GM18502 (cell line): ENCODE data around the gene PHACTR3.

Experiments
- ATAC-seq: cut with Tn5 transposase; IDR thresholded peaks from one replicate; pipeline ENCODE4 v1.9.1; 2021; ENCODE audit warnings: mild to moderate bottlenecking; ENCODE audit not compliant: unreplicated experiment, poor library complexity

PHACTR3 gene

DNA sequence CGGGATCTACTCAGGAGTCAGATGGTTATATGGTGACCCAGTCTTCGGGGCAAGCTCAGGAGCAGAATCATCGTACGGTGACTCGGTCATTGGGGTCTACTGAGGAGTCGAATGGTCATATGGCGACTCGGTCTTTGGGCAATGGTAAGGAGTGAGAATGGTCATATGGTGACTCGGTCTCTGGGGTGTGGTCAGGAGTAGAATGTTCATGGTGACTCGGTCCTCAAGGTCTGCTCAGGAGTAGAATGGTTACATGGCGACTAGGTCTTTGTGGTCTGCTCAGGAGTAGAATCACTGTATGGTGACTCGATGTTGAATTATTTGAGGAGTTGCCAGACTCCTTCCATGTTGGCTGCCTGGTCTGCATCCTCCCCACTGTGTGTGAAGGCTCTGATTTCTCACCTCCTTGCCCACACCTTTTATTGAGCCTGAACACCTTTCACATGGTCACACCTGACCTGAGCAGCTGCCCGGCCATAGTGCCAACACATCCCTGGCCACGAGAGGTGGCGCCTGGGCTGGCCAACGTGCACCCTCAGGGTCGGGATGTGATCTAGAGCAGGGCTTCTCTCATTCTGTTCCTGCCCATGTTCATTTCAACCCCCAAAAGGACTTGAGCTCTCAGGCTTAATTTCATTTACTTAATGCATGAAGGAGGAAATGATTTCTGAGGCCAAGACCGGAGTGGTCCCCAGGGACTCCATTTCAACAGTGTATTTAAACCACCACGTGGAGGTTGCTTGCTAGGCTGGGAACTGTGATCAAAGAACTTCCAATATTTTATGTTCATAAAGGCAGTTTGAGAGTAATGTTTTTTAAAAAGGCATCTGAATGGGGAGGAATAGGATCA is 119.5 kb downstream of the PHACTR3 start:
- ATAC-seq, result no peak

DNA sequence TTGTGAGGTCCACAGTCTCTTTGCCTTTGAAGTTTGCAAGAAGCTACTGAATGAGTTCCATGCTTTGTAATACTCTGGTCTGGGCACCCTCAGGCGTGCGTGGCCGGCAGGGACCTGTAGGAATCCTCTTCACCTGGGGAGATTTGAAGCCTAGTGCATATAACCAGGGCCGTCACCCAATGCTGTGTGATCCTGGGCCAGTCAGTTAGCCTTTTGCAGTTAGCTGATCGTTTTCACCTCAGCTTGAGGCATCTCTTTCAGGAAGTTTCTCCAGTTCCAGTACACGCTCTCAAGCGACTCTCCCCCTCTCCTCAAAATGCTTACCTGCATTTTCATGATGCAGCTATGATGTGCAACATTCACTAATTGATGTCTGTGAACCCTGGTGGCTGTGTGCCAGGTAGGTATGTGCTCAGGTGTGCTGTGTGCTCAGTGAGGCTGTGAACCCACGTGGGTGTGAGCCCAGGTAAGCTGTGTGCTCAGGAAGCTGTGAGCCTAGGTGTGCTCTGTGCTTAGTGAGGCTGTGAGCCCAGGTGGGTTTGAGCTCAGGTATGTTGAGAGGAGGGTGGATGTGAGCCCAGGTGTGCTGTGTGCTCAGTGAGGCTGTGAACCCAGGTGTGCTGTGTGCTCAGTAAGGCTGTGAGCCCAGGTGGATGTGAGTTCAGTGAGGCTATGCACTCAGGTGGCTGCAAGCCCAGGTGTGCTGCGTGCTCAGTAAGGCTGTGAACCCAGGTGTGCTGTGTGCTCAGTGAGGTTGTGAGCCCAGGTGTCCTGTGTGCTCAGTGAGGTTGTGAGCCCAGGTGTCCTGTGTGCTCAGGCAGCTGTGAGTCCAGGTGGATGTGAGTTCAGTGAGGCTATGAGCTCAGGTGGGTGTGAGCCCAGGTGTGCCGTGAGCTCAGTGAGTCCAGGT is 120.4 kb downstream of the PHACTR3 start:
- ATAC-seq, result no peak

DNA sequence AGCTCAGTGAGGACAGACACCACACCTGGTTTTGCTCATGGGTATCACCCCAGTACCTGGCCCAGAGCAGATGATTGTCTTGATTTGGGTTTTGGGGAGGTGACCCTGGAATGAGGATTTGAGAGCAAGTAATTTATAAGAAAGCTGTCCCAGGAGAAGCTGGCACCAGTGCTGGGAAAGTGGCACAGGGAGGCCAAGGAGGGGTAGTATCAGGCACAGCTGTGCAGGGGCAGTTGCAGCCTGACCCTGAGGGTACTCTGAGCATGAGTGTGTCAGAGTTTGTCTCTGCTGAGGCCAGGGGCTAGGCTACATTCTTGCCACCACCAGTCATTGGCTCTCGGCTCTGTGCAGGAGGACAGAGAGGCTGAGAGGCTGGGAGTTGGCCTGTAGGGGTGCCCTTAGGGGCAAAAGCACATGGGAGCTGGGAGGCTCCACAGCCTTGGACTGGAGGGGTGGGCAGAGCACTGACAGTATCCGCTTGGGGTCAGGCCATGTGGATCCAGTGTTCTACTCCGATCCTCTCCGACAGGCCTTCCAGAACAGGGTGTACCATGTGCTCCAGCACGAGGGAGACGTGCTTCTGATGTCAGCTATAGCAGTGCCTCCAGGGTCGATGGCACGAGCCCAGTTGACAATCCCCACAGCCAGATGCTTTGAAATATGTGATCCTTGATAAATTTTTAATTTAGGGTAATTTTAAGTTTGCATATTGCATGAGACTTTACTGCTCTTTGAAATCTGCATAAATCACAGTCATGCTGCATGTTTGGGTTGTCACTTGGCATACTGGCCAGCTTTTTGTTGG is 121.3 kb downstream of the PHACTR3 start:
- no peak for ATAC-seq

DNA sequence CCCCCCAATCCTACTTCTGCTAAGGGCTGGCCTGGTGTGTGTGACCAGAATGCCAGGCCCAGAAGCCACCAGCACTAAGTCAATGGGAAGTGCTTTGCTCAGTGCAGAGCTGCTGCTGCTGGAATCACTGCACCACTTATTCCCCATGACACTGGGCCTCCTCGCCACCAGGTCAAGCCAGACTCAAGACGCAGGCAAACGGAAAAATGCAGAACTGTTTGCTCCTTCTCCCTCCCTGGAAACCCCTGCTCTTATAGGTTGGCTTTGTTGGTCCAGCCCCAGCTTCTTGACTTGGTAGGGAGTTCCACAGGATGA is 121.9 kb downstream of the PHACTR3 start:
- no peak for ATAC-seq

DNA sequence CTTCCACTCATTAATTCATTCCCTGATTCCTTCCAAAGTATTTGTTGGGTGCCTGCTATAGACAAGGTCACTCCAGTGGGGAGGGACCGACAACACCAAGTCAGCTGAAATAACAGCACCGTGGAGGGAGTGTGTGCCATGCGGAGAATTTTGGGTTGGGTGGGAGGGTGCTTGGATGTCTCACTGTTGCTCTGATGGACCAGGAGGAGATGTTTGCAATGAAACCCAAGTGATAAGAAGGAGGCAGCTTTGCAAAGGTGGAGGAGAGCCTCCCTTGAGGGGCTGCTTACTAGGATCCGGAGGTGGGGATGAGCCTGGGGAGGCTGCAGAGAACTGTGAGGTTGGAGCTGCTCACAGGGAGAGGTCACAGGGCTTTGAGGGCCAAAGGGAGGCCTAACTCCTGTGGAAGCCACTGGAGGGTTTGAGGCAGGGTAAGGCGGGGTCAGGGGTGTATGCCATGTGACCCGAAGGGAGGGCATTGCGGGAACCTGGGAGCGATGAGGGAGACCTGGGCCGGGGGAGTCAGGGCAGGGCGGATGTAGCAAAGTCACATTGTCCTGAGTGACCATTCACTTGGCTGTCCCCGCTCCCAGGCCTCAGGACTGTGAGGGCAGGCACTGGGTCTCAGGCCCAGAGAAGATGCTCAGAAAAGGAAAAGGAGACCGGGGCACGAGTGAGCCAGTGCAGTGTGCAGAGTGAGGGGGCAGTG is 124.5 kb downstream of the PHACTR3 start:
- ATAC-seq, result no peak

DNA sequence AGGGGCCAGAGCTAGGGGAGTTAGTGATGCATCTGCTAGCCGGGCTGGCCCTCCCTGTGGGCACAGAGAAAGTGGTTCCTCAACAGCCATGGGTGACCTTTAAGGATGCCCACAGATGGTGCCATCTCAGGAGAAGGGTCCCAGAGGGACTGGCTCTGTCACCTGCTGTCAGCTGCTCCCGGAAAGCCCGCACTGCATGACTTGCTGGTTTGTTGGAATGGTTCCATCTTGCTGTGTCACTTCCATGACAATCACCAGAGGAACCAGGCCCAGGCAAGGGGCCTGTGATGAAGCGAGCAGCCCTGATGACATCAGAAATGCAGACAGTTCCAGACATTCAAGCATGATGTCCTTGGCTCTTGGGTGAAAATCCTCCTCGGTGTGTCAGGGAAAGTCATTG is 125.2 kb downstream of the PHACTR3 start:
- no peak for ATAC-seq

DNA sequence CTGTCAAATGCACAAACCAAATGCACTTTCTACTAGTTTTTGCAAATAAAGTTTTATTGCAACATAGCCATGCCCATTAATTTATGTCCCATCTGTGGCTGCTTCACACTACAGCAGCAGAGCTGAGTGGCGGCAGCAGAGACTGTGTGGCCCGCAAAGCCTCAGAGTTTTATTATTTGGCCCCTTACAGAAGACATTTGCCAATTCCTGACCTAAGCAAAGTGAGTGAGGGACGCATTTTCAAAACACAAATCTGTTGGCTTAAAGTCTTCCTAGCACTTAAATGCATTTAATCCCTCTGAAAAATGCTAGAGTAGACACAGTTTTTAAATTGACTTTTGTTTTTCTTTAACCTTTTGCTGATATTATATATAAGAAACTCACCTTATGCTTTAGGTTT is 126.4 kb downstream of the PHACTR3 start:
- ATAC-seq, result no peak

DNA sequence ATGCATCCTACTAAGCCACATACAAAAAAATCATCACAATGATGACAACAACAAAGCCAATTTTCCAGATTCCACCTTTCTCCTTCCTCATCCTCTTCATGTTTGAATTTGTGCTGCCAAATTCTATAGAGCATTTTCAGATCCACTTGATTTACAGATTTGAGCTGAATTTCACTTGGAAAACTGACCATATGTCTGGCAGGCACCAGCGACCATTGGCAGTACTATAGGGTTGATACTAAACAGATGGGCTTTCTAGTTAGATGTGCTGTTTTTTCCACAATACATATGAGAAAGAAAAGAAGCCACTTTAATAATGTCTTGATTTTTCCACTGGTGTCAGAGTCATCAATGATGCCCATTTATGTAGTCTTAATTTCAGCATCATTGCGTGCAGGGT is 127.0 kb downstream of the PHACTR3 start:
- ATAC-seq, result no peak

DNA sequence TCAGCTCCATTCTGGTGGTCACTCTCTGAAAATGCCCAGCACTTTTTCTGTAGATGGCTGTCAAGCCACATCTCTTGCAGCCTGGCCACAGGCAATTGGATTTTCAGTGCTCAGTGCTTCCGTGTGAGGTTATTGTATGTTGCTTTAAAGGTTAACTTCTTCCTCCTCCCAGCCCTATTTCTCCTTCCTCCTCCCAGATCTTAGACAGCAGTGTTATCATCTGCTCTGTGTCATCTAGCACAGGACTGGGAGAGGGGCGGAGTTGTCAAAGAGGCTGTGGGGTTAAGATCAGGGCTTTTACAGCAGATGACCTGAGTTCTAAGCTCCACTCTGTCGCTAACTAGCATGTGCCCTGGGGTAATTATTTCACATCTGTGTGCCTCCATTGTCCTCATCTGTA is 129.0 kb downstream of the PHACTR3 start:
- ATAC-seq, result no peak

DNA sequence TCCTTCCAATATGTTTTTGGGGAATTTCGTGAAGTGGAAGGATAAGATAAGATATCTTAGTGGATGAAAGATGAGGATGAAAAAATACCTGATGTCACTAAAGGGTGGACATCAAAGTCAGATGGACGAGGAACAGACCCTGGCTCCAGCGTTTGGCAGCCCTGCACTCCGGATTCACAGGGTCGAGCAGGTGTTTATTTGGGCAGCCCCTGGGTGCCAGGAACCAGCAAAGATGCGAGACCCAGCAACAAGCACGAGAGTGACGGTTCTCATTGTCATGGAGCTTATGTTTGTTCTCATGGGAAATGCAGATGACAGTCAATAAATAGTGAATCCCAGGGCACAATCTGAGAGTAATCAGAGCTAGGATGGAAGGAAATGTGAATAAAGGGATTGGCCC is 131.1 kb downstream of the PHACTR3 start:
- no peak for ATAC-seq

DNA sequence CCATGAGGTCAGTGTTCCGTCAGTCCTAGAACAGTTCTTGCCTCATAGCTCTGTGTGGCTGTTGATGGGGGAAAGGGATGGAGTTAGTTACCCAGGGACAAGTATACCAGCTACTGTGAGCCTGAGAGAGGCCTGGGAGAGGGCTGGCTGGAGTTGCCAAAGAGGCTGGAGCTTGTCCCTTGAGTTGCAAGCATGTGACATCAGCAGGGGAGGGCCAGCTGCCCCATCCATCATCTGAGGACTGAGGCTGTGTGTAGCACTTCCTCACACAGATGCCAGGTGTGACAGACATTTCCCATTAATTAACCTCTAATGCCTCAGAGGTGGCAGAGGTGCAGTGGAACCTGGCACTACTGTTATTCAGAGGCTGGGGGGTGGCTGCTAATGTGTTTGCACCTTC is 131.6 kb downstream of the PHACTR3 start:
- ATAC-seq, result no peak

DNA sequence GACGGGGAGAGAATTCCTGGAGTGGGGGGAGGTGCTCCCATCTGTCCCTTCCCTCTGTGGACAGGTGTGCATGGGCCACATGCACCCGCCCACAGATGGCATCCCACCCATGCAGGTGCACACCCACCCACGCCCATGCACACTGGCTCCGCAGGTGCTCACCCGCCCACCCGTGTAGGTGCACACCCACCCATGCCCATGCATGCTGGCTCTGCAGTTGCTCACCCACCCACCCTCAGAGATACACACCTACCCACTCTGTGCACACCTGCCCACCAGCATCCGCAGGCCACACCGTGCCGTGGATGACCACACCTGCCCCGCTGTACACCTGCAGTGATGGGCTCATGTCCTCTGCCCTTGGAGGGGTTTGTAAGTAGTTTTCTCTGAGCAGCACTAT is 132.0 kb downstream of the PHACTR3 start:
- no peak for ATAC-seq

DNA sequence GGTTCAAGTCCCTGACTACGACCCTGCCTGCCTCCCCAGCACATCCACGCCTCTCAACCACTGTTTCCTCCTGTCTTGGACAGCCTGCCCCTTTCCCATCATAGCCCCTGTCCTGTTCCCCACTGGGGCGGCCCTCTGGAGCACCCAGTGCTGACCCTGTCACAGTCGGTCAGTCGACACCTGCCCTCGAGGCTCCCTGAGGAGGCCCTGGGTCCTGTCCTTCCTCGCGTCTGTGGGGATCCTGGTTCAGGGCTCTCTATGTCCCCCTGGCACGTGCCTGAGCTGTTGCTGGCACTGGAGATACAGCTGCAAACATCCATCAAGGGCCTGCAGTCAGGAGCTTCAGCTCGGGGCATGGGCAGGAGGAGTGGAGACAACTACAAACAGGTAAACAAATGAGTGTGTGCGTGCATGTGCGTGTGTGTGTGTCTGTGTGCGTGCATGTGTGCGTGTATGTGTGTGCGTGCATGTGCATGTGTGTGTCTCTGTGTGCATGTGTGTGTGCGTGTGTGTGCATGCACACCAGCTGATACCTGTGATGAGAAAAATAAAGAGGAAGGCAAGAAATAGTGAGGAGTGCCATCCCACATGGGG is 132.8 kb downstream of the PHACTR3 start:
- no peak for ATAC-seq

DNA sequence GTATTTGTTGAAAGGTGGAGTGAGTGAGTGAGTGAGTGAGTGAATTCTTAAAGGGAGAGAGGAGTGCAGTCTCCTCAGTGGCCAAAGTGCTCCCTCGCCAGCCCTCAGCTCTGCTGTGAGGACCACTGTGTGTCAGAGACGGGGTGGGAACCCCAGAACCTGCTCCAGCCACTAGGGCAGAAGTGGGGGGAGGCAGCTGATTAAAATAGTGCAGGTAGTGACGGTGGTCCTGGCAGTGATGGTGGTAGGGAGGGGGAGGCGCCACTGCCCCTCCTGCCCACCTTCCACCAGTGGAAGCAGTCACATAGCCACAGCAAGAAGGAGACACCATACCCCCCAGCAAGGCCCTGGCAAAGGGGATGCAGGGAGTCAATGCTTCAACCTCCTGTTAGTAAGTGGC is 133.5 kb downstream of the PHACTR3 start:
- no peak for ATAC-seq

DNA sequence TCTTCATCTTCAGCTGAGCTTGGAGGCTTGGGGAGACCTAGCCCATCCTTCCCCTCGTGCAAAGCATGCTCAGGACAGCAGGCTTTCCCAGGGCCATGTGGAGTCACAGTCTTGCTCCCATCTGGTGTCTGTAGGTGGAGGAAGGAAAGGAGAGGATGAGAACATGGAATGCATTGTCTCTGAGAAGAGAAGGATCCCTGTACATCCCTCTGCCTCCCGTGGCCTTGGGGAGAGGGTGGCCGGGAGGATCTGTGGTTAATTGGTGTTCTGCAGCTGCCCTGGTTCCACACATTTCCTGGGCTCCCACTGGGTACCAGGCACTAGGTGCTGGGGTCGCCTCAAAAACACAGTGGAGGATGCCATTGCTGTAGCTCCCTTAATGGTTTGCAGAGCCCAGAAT is 134.5 kb downstream of the PHACTR3 start:
- ATAC-seq, result no peak

DNA sequence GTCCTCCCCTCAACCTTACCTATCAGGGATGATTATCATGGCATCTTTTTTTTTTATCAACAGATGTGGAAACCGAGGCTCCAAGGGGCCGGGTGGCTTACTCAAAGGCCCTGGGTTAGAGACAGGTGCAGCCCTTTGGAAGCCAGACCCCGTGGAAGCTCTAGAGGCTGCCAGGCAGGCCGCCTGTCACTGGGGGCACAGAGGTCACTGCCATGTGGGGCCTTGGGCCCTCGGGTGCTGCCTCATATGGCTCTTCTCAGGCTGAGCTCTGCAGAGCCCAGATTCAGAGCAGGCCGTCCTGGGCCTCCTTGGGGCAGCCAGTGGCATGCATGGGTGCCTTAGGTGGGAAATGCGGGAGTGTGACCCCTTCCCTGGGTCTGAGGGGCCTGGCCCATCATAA is 136.3 kb downstream of the PHACTR3 start:
- ATAC-seq, result no peak

DNA sequence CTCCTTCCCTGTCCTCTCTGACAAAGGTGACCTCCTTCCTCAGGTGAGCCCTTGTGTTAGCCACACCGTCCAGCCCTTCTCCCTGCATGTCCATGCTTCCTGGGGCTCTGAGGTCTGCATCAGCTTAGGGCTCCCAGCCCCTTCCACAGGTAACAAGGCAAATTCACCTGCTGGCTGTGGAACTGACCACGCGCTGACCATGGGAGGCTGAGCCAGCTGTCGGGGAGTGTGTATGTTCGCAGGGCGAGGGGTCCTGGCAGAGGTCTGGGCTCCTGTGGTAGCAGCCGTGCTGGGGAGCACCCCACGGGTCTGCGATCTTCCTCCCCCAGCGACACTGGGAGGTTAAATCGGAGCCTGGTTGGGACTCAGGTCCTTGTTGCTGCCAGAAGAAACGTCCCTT is 136.7 kb downstream of the PHACTR3 start:
- no peak for ATAC-seq

DNA sequence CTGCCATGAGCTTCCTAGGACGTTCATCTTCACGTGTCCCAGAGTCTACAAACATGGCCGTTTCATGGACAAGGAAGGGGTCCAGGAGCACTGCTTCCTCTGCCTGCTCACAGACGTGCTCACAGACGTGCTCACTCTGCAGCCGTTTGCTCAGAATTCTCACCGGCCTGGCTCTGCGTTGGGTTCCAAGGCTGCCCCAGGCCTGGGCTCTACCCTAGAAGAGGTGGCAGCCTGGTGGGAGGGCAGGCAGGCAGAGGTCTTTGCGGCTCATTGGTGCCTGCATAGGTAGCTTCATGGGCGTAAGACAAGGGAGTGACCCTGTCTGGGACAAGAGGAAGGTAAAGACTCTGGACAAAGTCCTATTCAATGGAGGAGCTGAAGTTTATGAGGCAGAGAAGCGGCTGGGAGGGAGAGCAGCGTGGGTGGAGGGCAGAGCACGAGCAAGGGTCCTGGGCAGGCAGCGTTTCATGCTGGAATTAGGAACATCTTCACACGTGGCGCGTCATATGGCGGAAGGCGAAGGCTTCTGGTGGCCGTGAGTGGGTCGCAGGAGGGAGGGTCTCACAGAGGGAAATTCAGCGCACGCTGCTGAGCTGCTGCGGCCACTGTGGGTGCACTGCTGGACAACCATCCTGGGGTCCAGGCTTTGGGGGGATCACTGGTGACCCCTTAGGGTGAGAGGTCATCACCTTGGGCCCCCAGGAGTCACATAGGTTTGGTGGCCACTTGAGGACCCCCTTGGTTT is 138.2 kb downstream of the PHACTR3 start:
- ATAC-seq, result no peak

DNA sequence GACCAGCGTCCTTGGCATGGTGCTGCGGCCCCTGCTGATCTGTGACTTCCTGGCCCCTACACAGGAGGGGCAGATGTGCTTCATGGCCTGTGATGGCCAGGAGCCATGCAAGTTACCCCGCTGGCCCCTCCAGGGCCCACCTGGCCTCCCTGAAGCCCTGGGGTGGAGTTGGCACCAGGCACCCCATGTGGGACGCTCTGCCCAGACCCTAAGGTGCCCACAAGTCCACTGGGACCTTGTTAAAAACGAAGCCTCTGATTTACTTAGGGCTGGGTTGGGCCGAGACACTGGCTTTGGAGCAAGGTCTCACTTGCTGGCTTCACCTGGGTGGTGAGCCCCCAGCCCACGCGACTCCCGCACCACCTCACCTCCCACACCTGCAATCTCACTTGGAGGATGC is 139.0 kb downstream of the PHACTR3 start:
- ATAC-seq, result no peak
